HG03159 (cell line): Measurements from ENCODE around the gene SCGB1D1.

Source experiments
- ATAC-seq: cut with Tn5 transposase; IDR thresholded peaks from one replicate; pipeline ENCODE4 v1.9.1; 2021; ENCODE audit warnings: mild to moderate bottlenecking, moderate library complexity; ENCODE audit not compliant: unreplicated experiment

The SCGB1D1 gene

GRCh38 chr11:62190011-62190410 lies at the start of gene SCGB1D1:
SCGB1D1 (plus strand) TSS chr11:62190216; CDS start chr11:62190285, 69 bp downstream.
- no peak for ATAC-seq

GRCh38 chr11:62140304-62141110 lies 49.5 kb upstream of the SCGB1D1 start:
- ATAC-seq: no peak

GRCh38 chr11:62141111-62142042 lies 48.6 kb upstream of the SCGB1D1 start:
- no peak for ATAC-seq

- no peak for ATAC-seq
Observed at GRCh38 chr11:62142043-62142375, 48.0 kb upstream of the SCGB1D1 start.

- no peak for ATAC-seq
Observed at GRCh38 chr11:62142921-62143320, 47.1 kb upstream of the SCGB1D1 start.

GRCh38 chr11:62143727-62144126 lies 46.3 kb upstream of the SCGB1D1 start:
- ATAC-seq: no peak

- no peak for ATAC-seq
Observed at GRCh38 chr11:62144641-62145255, 45.3 kb upstream of the SCGB1D1 start.

GRCh38 chr11:62145261-62145871 lies 44.6 kb upstream of the SCGB1D1 start:
- no peak for ATAC-seq

- no peak for ATAC-seq
Observed at GRCh38 chr11:62146476-62147200, 43.4 kb upstream of the SCGB1D1 start.

GRCh38 chr11:62147545-62147944 lies 42.5 kb upstream of the SCGB1D1 start:
- ATAC-seq: no peak

GRCh38 chr11:62148271-62148980 lies 41.6 kb upstream of the SCGB1D1 start:
- ATAC-seq: no peak

- ATAC-seq: no peak
Observed at GRCh38 chr11:62149986-62150886, 39.8 kb upstream of the SCGB1D1 start.

- no peak for ATAC-seq
Observed at GRCh38 chr11:62150887-62151736, 38.9 kb upstream of the SCGB1D1 start.

- no peak for ATAC-seq
Observed at GRCh38 chr11:62151737-62152102, 38.3 kb upstream of the SCGB1D1 start.

- no peak for ATAC-seq
Observed at GRCh38 chr11:62152245-62153086, 37.5 kb upstream of the SCGB1D1 start.

GRCh38 chr11:62153087-62153395 lies 37.0 kb upstream of the SCGB1D1 start:
- no peak for ATAC-seq

GRCh38 chr11:62153617-62154016 lies 36.4 kb upstream of the SCGB1D1 start:
- no peak for ATAC-seq
